CD4-positive, alpha-beta T cell treated with Interleukin-2 at 100 ng/mL for 4 hours (primary cell): ENCODE measurements around the gene DOCK2.
"Not testable (repeated sequence)": the region's sequence is repeated elsewhere in the genome, so short reads cannot be mapped to it uniquely, and the experiment has no call there.

Source experiments
- DNase-seq: peaks from one replicate; pipeline ENCODE4 v3.0.0-alpha.2; 2020; ENCODE audit warnings: low spot score

The DOCK2 gene

GRCh38 chr5:169637085-169637548 lies at the start of gene DOCK2:
TSS of gene DOCK2 (plus strand) at chr5:169637275. CDS start at chr5:169637327, 52 bp downstream.
- peak; percentile 58 for DNase-seq

DNA sequence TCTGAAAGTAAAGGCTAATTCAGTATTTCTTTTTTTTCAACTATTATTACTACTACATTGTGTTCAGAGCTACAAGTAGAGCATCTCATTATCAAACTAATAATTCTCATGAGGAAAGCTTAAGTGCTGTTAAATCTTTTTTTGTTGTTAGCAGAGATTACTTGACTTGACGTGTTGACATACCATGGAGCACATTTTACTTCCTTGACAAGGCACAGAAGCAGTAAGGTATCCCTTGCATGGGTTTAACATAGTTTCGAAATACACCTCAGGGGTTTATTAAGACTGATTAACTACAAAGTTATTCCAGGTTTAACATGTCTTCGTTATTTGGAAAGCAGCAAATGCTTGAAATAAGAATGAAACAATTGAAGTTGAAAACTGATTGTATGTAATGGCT lies 46.5 kb upstream of the DOCK2 start:
- no peak for DNase-seq

GRCh38 chr5:169591636-169592035 lies 45.4 kb upstream of the DOCK2 start:
- DNase-seq, result no peak

DNA sequence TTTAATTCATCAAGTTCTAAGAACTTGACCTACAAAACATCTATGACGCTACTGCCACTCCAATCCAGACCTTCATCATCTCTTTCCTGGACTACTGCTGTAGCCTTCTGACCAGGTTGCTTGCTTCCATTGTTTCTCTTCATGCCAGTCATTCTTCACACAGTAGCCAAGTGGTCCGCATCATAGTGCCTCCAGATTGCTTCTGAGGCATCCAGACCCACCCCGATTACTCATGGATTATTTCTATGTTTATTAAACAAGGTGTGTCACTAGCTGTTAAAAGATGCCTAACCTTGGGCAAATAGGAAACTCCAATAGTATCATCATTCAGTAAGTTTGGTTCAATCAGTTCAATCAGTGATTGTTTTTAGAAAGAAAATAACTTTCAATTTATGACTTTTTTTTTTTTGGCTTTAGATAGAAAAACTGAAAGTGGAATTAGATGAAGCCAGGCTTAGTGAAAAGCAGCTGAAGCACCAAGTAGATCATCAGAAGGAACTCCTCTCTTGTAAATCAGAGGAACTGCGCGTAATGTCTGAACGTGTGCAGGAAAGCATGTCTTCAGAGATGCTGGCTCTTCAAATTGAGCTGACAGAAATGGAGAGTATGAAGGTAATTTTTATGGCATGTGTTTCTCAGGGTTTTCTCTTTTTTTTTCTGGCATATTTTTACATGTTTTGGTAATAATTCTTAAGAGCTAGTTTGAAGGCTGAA lies 44.0 kb upstream of the DOCK2 start:
- no peak for DNase-seq

- no peak for DNase-seq
These were observed 41.8 kb upstream of the DOCK2 start for GRCh38 chr5:169595172-169595820.

- no peak for DNase-seq
These were observed 37.6 kb upstream of the DOCK2 start for GRCh38 chr5:169599451-169599850.

DNA sequence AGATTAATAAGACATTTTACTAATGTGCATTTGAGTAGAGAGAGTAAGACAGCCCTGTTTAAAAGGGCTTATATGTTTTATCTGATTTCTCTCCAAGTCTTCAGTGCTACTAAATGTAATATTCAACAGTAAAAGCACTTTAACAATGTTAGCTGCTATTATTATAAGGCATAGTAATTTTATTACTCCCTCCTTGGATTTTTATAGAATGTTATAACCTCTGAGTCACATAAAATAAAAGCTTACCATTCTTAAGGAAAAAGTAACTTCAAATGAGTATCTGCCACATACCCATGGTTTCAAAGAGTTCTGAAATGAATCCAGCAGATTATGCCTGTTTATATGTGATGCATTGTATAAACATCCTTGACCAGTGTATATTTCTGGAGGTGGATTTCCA lies 34.5 kb upstream of the DOCK2 start:
- DNase-seq, result no peak

DNA sequence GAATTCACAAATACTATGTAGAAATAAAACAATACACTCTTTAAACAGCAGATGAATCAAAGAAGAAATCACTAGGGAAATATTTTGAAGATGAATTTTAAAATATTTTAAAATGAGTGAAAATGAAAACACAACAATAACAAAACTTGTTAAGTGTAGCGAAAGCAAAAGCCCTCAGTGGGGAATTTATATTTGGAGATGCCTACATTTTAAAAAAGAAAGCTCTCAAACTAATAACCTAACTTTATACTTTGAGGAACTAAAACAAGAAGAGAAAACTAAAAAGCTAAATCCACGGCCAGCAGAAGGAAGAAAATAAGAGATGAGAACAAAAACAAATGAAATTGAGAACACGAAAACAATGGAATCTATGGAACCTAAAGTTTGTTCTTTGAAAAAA lies 30.8 kb upstream of the DOCK2 start:
- no peak for DNase-seq

DNA sequence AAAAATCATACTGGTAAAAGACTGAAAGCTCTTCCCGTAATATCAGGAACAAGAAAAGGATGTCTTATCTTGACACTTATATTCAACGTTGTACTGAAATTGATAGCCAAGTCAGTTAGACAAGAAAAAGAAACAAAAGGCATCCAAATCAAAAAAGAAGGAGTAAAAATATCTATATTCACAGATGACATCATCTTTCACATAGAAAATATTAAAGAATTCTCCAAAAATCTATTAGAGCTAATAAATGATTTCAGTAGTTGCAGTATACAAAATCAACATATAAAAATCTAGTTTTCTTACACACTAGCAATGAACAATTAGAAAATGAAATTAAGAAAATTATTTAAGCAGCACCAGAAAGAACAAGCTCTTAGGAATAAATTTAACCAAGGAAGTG lies 29.2 kb upstream of the DOCK2 start:
- DNase-seq, result no peak

GRCh38 chr5:169609716-169610115 lies 27.4 kb upstream of the DOCK2 start:
- no peak for DNase-seq

GRCh38 chr5:169610606-169611005 lies 26.5 kb upstream of the DOCK2 start:
- DNase-seq, result no peak

DNA sequence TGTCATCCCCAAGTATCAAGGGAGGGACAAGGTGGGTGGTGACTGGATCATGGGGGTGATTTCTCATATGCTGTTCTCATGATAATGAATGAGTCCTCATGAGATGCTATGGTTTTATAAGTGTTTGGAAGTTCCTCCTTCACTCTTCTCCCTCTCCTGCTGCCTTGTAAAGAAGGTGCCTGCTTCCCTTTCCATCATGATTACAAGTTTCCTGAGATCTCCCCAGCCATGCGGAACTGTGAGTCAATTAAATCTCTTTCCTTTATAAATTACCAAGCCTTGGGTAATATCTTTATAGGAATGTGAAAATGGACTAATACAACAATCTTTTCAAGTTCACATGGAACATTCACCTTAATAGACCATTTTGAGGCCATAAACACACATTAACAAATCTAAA lies 21.5 kb upstream of the DOCK2 start:
- DNase-seq, result no peak

DNA sequence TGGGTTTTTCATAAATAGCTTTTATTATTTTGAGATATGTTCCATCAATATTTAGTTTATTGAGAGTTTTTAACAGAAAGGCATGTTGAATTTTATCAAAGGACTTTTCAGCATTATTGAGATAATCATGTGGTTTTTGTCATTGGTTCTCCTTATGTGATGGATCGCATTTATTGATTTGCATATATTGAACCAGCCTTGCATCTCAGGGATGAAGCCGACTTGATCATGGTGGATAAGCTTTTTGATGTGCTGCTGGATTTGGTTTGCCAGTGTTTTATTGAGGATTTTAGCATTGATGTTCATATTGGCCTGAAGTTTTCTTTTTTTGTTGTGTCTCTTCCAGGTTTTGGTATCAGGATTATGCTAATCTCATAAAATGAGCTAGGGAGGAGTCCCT lies 12.8 kb upstream of the DOCK2 start:
- DNase-seq, result not testable (repeated sequence)

DNA sequence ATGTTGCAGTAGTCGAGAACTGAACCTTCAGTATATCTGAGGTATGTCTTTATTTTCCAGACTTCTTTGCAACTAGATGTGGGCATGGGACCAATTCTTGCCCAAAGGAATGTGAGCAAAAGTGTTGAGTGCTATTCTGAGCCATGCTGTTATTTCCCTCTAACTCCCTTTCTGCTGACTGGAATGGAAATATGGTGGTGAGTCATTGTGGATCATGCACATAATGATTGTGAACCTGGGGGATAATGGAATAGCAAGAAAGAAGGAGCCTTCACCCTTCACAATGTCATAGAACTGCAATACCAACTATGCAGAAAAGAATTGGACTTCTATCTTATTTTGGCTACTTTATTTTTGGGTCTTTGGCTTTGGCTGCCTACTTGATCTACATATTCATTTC lies 10.3 kb upstream of the DOCK2 start:
- no peak for DNase-seq

DNA sequence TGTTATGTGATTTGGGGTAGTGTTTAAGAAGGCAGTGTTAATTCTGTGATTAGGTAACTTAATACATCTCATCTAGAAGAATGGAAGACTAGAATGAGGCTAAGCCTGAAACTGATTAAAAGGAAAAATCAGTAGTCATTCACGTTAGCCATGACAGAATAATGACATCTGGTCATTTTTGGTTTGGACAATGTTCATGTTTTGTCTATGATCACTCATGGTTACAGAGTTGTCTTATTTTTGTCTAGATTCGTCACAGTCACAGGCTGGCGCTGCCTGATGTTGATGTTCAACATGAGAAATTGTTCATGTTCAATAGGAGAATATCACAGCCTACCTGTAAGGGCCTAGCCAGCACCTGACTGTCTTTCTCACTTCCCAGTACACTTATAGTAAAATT lies 9.5 kb upstream of the DOCK2 start:
- DNase-seq, result no peak

- DNase-seq, result no peak
These were observed 8.2 kb upstream of the DOCK2 start for GRCh38 chr5:169628892-169629291.

DNA sequence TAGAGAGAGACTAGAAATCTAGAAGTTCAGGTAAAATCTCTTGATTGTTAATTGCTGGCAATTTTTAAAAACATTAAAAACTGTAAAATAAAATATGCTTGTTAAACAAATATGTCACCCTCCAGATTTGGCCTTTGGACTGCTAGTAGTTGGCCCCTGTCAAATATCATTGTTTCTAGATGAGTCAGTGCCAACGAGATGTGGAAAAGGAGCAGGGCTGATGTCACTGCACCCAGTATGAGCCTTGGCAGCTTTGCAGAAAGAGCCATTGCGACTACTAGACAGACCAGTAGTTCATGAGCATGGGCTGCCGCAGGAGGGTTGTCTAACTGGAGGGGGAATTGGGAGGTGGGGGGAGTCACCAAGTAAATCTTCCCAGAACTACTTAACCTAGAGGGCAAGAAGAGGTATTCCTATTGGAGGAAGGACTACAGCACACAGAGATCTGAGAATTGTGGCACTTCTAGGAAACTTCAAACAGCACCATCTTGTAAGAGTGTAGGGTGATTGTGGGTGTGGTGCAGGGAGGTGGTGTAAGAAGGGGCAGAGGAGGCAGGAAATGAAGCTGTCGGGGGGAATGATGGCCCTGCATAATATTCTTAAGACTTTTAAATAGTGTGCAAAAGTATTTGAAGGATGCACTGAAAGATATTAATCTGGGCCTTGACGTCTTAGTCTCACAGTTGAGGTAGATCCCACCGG lies 7.1 kb upstream of the DOCK2 start:
- DNase-seq, result no peak

- no peak for DNase-seq
These were observed 5.7 kb upstream of the DOCK2 start for GRCh38 chr5:169631360-169631759.

GRCh38 chr5:169632946-169633345 lies 4.1 kb upstream of the DOCK2 start:
- DNase-seq, result no peak

GRCh38 chr5:169634606-169635005 lies 2.5 kb upstream of the DOCK2 start:
- DNase-seq, result no peak

- no peak for DNase-seq
These were observed 1.1 kb upstream of the DOCK2 start for GRCh38 chr5:169635936-169636335.

GRCh38 chr5:169636477-169637084 lies 494 bp upstream of the DOCK2 start:
- DNase-seq, result no peak
